ENCODE measurements around the gene ZSWIM6.

ZSWIM6 gene

DNA sequence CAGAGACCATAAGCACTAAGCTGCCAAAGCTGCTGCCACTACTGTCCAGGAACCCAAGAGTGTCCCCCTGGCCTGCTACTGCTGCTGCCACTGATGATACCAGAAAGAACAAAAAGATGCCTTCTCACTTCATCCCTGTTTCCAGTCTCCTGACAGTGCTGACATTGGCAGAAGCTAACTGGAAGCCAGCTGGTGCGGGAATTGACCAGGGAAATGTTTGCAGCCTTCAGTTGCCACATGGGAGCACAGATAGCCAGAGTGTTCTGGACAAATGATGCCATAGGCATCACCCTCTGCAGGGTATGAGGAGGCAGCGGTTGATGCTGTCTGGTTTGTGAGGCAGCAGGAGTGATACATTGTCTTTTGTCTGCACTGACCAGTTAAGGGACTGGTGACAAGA, 258.4 kb downstream of the ZSWIM6 start:
- DNase-seq (ENCODE audit: low read depth in 2 of 2), result no peak

DNA sequence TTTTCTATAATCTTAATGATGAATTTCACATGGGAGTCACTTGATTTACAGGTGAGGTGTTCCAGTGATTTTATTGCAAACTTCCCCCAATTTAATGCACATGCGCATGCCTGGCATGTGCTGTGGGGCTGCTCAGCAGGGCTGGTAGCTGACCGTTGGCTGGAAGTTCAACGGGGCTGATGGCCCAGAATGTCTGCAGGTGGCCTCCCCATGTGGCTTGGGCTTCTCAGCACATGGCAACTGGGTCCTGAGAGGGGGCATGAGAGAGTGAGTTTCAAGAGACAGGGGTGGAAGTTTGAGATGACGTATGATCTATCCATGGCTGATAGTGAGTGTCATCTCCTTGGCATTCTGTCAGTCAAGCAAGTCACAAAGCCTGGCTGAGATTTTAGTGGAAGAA, 259.8 kb downstream of the ZSWIM6 start:
- DNase-seq (ENCODE audit: low read depth in 2 of 2), result no peak

DNA sequence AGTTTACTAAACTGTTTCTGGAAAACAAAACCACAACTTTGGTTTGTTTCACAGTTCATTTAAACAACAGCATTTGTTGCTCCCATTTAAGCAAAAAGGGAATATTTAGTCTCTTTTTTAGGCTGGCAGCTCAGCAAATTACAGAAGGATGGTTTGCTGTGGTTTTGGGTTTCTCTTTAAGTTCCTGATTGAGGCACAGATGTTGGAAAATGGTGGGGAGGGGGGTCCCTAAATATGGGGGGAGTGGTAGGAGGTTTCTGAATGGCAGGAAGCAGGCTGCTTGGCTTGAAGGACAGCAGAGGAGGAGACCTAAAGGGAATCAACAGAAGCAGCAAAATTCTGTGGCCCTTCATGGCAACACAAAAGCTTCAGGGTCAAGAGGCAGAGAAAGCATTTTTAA, 263.4 kb downstream of the ZSWIM6 start:
- no peak for DNase-seq (ENCODE audit: low read depth in 2 of 2)

Data from fibroblast of skin of left biceps (primary cell).